HCT116 (cell line): ENCODE measurements around the gene NFIB. TPM values are rescaled to one million over a fixed set of nuclear protein-coding genes. Genes with fewer than 3 reads are reported as not detected.

ENCODE experiments used
- ATAC-seq: fragments of 200-7000 bp; cut with Tn5 transposase; 2 replicates; pipeline ENCODE4 v1.9.1; 2020; ENCODE audit warnings: mild to moderate bottlenecking, moderate library complexity
- BruUV-seq: library from RNA; stranded (reverse); fragments of 400-500 nt; replicated peaks from 2 replicates; lab custom pipeline; 2021; lab: Mats Ljungman, UMichigan
- CTCF ChIA-PET: fragments of 300-600 bp; sonication (Branson Sonifier 250); formaldehyde crosslinking; loops from one replicate; lab custom pipeline; 2021; ENCODE audit warnings: antibody characterized with exemption; lab: Charles Lee
- POLR2A ChIA-PET: fragments of 300-600, 350-600 bp; sonication (Branson Sonifier 250); formaldehyde crosslinking; loops from one replicate; lab custom pipeline; 2021; ENCODE audit warnings: antibody characterized with exemption; lab: Charles Lee
- RAD21 ChIA-PET, 2 experiments: fragments of 300-600 bp; sonication (Branson Sonifier 250); formaldehyde crosslinking; loops; one replicate each; lab custom pipeline; 2023; ENCODE audit warnings: low total read pairs in 2 of 2; ENCODE audit not compliant: uncharacterized antibody in 2 of 2, unreplicated experiment in 2 of 2, low non-redundant PET in 1 of 2; lab: Charles Lee
- DNase-seq: peaks from one replicate; pipeline ENCODE4 v3.0.0-alpha.2; 2010; ENCODE audit warnings: low read depth, low spot score
- H2AFZ ChIP-seq: fragments of 200-600 bp; shearing (Covaris generic), sonication (generic); 2 replicates; pipeline ENCODE4 v1.6.1; 2017; ENCODE audit warnings: low read depth, mixed run types, mixed read lengths, antibody characterized with exemption, low read length; ENCODE audit not compliant: poor library complexity, severe bottlenecking
- H3K27ac ChIP-seq: 2 replicates; pipeline ENCODE4 v1.5.1; 2012; ENCODE audit warnings: low read depth, low read length
- H3K27me3 ChIP-seq: fragments of 200-600 bp; sonication (generic); 2 replicates; pipeline ENCODE4 v1.6.1; 2016; ENCODE audit warnings: mixed run types, low read length, mixed read lengths; ENCODE audit not compliant: insufficient read depth
- H3K36me3 ChIP-seq, 2 experiments: fragments of 200-500 bp in 1 of 2; fragments of 200-600 bp in 1 of 2; sonication (Bioruptor generic) in 1 of 2; sonication (generic) in 1 of 2; 2 replicates each; pipeline versions ENCODE4 v1.5.1 to v1.6.1; 2014 to 2016; ENCODE audit warnings: low read length in 2 of 2, inconsistent platforms in 1 of 2, mixed read lengths in 1 of 2, mixed run types in 1 of 2; ENCODE audit not compliant: insufficient read depth in 2 of 2, control insufficient read depth in 1 of 2
- H3K4me1 ChIP-seq, 2 experiments: fragments of 200-600 bp in 1 of 2; sonication (generic) in 1 of 2; 2 replicates each; pipeline versions ENCODE4 v1.5.1 to v1.6.1; 2012 to 2017; ENCODE audit warnings: low read length in 2 of 2, inconsistent platforms in 1 of 2, mild to moderate bottlenecking in 1 of 2, mixed read lengths in 1 of 2, mixed run types in 1 of 2, moderate library complexity in 1 of 2; ENCODE audit not compliant: insufficient read depth in 2 of 2, control insufficient read depth in 1 of 2
- H3K4me2 ChIP-seq: fragments of 200-600 bp; sonication (generic); 2 replicates; pipeline ENCODE4 v1.6.1; 2017; ENCODE audit warnings: mixed run types, low read length, mixed read lengths
- H3K4me3 ChIP-seq, 2 experiments: fragments of 200-600 bp in 1 of 2; sonication (generic) in 1 of 2; replicated peaks in 1 of 2; 2 replicates each; pipeline ENCODE4 v1.5.1; 2011 to 2016; ENCODE audit warnings: low read length in 2 of 2, control low read depth in 1 of 2, low read depth in 1 of 2, mild to moderate bottlenecking in 1 of 2, mixed read lengths in 1 of 2, mixed run types in 1 of 2
- H3K79me2 ChIP-seq: fragments of 200-600 bp; sonication (generic); 2 replicates; pipeline ENCODE4 v1.6.1; 2017; ENCODE audit warnings: mild to moderate bottlenecking, mixed run types, low read length, moderate library complexity, mixed read lengths; ENCODE audit not compliant: insufficient read depth
- H3K9ac ChIP-seq: fragments of 200-600 bp; sonication (generic); 2 replicates; pipeline ENCODE4 v1.6.1; 2016; ENCODE audit warnings: low read length, mixed read lengths
- H3K9me2 ChIP-seq: fragments of 200-600 bp; sonication (generic), shearing (Covaris generic); 2 replicates; pipeline ENCODE4 v1.6.1; 2017; ENCODE audit warnings: mixed run types, mild to moderate bottlenecking, moderate library complexity; ENCODE audit not compliant: insufficient read depth
- H3K9me3 ChIP-seq, 2 experiments: fragments of 200-500 bp in 1 of 2; fragments of 200-600 bp in 1 of 2; sonication (Bioruptor generic) in 1 of 2; sonication (generic) in 1 of 2; 2 replicates each; pipeline ENCODE4 v1.6.1; 2014 to 2017; ENCODE audit warnings: low read length in 2 of 2, mixed read lengths in 2 of 2, inconsistent platforms in 1 of 2, low read depth in 1 of 2, mild to moderate bottlenecking in 1 of 2, mixed run types in 1 of 2, moderate library complexity in 1 of 2; ENCODE audit not compliant: control insufficient read depth in 1 of 2, insufficient read depth in 1 of 2
- H4K20me1 ChIP-seq: fragments of 200-600 bp; sonication (generic), shearing (Covaris generic); 2 replicates; pipeline ENCODE4 v1.6.1; 2017; ENCODE audit warnings: mixed run types, mild to moderate bottlenecking, moderate library complexity; ENCODE audit not compliant: insufficient read depth
- EGR1 ChIP-seq: IDR thresholded peaks from 2 replicates; pipeline ENCODE4 v1.6.1; 2012; ENCODE audit warnings: low read depth
- ELF1 ChIP-seq: IDR thresholded peaks from 2 replicates; pipeline ENCODE4 v1.6.1; 2012; ENCODE audit warnings: low read depth, borderline replicate concordance
- EZH2 ChIP-seq: fragments of 200-600 bp; sonication (generic); IDR thresholded peaks from 2 replicates; pipeline ENCODE4 v1.6.1; 2017; ENCODE audit warnings: antibody characterized with exemption, mixed run types
- EZH2phosphoT487 ChIP-seq: fragments of 200-600 bp; IDR thresholded peaks from 2 replicates; pipeline ENCODE4 v1.6.1; 2018; ENCODE audit warnings: antibody characterized with exemption, borderline replicate concordance
- FOSL1 ChIP-seq: IDR thresholded peaks from 2 replicates; pipeline ENCODE4 v1.6.1; 2012; ENCODE audit warnings: low read depth
- JUND ChIP-seq: IDR thresholded peaks from 2 replicates; pipeline ENCODE4 v1.6.1; 2012
- MAX ChIP-seq: IDR thresholded peaks from 2 replicates; pipeline ENCODE4 v1.6.1; 2012
- POLR2A ChIP-seq: IDR thresholded peaks from 2 replicates; pipeline ENCODE4 v1.7.0; 2011; ENCODE audit warnings: borderline replicate concordance; ENCODE audit not compliant: insufficient read depth, insufficient read length; ENCODE audit errors: extremely low read depth
- SRF ChIP-seq: IDR thresholded peaks from 2 replicates; pipeline ENCODE4 v1.6.1; 2012; ENCODE audit warnings: low read depth
- TCF7L2 ChIP-seq: IDR thresholded peaks from 2 replicates; pipeline ENCODE4 v1.7.0; 2011; ENCODE audit warnings: borderline replicate concordance, inconsistent platforms; ENCODE audit not compliant: insufficient read depth, insufficient read length; ENCODE audit errors: extremely low read depth
- YY1 ChIP-seq: IDR thresholded peaks from 2 replicates; pipeline ENCODE4 v1.6.1; 2011; ENCODE audit warnings: low read length, low read depth, moderate library complexity, mild to moderate bottlenecking; ENCODE audit not compliant: insufficient replicate concordance; ENCODE audit errors: extremely low read depth
- ZFX ChIP-seq: fragments of 450-650 bp; IDR thresholded peaks from 2 replicates; pipeline ENCODE4 v1.6.1; 2017
- ZNF274 ChIP-seq: fragments of 200-500 bp; sonication (Bioruptor generic); IDR thresholded peaks from 2 replicates; pipeline ENCODE4 v1.6.1; 2014; ENCODE audit warnings: mild to moderate bottlenecking, low read depth, low read length, inconsistent platforms
- intact Hi-C: fragments of 100-400 bp; cut with micrococcal nuclease; formaldehyde crosslinking; loops from 2 replicates; pipeline ENCODE4 v1.10.0; 2022
- total RNA-seq: library from RNA; stranded (reverse); gene quantifications from one replicate; pipeline ENCODE4 v1.2.1, GENCODE V29; 2021; ENCODE audit not compliant: unreplicated experiment
- TF ChIP-seq, protein P1 (sequence below): IDR thresholded peaks from 2 replicates; pipeline ENCODE4 v1.6.1; 2011; ENCODE audit warnings: mild to moderate bottlenecking, low read length, moderate library complexity; ENCODE audit not compliant: insufficient replicate concordance; ENCODE audit errors: extremely low read depth
- TF ChIP-seq, protein P2 (sequence below), 3 experiments: fragments of 200-600 bp in 1 of 3; sonication (generic) in 1 of 3; IDR thresholded peaks in 2 of 3; conservative IDR thresholded peaks in 1 of 3; 2 replicates each; pipeline ENCODE4 v1.5.1; 2012 to 2017; ENCODE audit warnings: low read depth in 2 of 3, low read length in 2 of 3, antibody characterized with exemption in 1 of 3, borderline replicate concordance in 1 of 3, control low read depth in 1 of 3, mild to moderate bottlenecking in 1 of 3, mixed read lengths in 1 of 3, mixed run types in 1 of 3, moderate library complexity in 1 of 3; ENCODE audit not compliant: insufficient read depth in 1 of 3
- TF ChIP-seq, protein P3 (sequence below): IDR thresholded peaks from 2 replicates; pipeline ENCODE4 v1.6.1; 2012; ENCODE audit warnings: low read depth

NFIB gene
- total RNA-seq, 1 experiment from 2014 or later: 6.6 TPM

DNA sequence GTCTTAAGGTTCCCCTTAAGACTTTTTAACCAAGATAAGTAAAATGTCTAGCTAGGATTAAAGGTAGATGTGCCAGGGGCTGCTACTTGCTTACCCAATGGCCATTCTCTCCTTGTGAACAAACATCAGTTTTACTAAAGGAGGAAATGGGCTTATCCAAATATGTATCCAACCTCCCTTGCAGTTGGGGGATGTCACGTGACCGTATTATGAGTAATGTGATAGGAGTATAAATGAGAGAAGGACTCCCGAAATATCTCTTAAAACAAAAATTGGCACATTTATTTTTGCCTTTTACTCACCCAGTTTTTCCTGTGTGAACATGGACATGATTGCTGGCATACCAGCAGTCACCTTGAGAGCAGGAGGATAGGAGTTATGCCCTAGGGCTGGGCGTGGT is 247.9 kb downstream of the NFIB start:
- Histone ChIP-seq H3K9me2 (no peaks in the 10 kb centered on the region), H3K4me2 (no peak overlapping the region), H3K79me2 (no peaks in the 10 kb centered on the region), H2AFZ (no peak overlapping the region), H3K27me3 (no peaks in the 10 kb centered on the region), H3K4me3 (no peak overlapping the region), H3K9ac (no peak overlapping the region), H3K4me1 (no peaks in the 10 kb centered on the region), H3K36me3 (no peaks in the 10 kb centered on the region), H3K27ac (no peak overlapping the region), H3K9me3 (no peaks in the 10 kb centered on the region), H4K20me1 (no peaks in the 10 kb centered on the region)
- POLR2A ChIA-PET: no interaction called here
- CTCF ChIA-PET: no interaction called here
- no peak for DNase-seq
- RAD21 ChIA-PET: no interaction called here
- TF ChIP-seq, protein P1, sequence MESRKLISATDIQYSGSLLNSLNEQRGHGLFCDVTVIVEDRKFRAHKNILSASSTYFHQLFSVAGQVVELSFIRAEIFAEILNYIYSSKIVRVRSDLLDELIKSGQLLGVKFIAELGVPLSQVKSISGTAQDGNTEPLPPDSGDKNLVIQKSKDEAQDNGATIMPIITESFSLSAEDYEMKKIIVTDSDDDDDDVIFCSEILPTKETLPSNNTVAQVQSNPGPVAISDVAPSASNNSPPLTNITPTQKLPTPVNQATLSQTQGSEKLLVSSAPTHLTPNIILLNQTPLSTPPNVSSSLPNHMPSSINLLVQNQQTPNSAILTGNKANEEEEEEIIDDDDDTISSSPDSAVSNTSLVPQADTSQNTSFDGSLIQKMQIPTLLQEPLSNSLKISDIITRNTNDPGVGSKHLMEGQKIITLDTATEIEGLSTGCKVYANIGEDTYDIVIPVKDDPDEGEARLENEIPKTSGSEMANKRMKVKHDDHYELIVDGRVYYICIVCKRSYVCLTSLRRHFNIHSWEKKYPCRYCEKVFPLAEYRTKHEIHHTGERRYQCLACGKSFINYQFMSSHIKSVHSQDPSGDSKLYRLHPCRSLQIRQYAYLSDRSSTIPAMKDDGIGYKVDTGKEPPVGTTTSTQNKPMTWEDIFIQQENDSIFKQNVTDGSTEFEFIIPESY: no peak
- TF ChIP-seq EZH2 (no peak), POLR2A (no peak), JUND (no peak), EGR1 (no peak), FOSL1 (no peak), ZFX (no peak), ZNF274 (no peak), YY1 (no peak), TCF7L2 (no peak), MAX (no peak), EZH2phosphoT487 (no peak), SRF (no peak), ELF1 (no peak)
- TF ChIP-seq, protein P2, sequence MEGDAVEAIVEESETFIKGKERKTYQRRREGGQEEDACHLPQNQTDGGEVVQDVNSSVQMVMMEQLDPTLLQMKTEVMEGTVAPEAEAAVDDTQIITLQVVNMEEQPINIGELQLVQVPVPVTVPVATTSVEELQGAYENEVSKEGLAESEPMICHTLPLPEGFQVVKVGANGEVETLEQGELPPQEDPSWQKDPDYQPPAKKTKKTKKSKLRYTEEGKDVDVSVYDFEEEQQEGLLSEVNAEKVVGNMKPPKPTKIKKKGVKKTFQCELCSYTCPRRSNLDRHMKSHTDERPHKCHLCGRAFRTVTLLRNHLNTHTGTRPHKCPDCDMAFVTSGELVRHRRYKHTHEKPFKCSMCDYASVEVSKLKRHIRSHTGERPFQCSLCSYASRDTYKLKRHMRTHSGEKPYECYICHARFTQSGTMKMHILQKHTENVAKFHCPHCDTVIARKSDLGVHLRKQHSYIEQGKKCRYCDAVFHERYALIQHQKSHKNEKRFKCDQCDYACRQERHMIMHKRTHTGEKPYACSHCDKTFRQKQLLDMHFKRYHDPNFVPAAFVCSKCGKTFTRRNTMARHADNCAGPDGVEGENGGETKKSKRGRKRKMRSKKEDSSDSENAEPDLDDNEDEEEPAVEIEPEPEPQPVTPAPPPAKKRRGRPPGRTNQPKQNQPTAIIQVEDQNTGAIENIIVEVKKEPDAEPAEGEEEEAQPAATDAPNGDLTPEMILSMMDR (IDR thresholded peaks at IDR 0.05 in 2 of 3, conservative IDR thresholded peaks at IDR 0.05 in 1 of 3; ENCODE audit: borderline replicate concordance in 1 of 3, insufficient read depth in 1 of 3, low read depth in 2 of 3, low read length in 2 of 3): no peak
- TF ChIP-seq, protein P3, sequence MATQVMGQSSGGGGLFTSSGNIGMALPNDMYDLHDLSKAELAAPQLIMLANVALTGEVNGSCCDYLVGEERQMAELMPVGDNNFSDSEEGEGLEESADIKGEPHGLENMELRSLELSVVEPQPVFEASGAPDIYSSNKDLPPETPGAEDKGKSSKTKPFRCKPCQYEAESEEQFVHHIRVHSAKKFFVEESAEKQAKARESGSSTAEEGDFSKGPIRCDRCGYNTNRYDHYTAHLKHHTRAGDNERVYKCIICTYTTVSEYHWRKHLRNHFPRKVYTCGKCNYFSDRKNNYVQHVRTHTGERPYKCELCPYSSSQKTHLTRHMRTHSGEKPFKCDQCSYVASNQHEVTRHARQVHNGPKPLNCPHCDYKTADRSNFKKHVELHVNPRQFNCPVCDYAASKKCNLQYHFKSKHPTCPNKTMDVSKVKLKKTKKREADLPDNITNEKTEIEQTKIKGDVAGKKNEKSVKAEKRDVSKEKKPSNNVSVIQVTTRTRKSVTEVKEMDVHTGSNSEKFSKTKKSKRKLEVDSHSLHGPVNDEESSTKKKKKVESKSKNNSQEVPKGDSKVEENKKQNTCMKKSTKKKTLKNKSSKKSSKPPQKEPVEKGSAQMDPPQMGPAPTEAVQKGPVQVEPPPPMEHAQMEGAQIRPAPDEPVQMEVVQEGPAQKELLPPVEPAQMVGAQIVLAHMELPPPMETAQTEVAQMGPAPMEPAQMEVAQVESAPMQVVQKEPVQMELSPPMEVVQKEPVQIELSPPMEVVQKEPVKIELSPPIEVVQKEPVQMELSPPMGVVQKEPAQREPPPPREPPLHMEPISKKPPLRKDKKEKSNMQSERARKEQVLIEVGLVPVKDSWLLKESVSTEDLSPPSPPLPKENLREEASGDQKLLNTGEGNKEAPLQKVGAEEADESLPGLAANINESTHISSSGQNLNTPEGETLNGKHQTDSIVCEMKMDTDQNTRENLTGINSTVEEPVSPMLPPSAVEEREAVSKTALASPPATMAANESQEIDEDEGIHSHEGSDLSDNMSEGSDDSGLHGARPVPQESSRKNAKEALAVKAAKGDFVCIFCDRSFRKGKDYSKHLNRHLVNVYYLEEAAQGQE: no peak
- intact Hi-C loops: loop anchor here (10.0 kb wide), 1 partner anchor 289 kb away; no protein-coding TSS in a partner anchor
- BruUV-seq: no TSS peak
- ATAC-seq: no peak
